ENCODE data around the gene MMP11. TPM values are rescaled to one million over a fixed set of nuclear protein-coding genes. Genes with fewer than 3 reads are reported as not detected.

MMP11 gene
- total RNA-seq, 1 donor from 2014 or later: 12.2 TPM

- no peak overlapping the region for H2AFZ ChIP-seq (ENCODE audit: low read depth, low read length)
- TF ChIP-seq CTCF (IDR thresholded peaks at IDR 0.05; ENCODE audit: insufficient read depth, low read depth, low read length) (no peak), EZH2 (IDR thresholded peaks at IDR 0.05; ENCODE audit: insufficient read depth, low read length) (no peak)
- peaks cover 8% of the 10 kb centered on the region for H4K20me1 ChIP-seq (ENCODE audit: insufficient read depth, low read length)
- H3K27me3 ChIP-seq (ENCODE audit: insufficient read depth, low read length): no peaks in the 10 kb centered on the region
- no peak overlapping the region for H3K4me2 ChIP-seq (ENCODE audit: low read length)
- H3K9me3 ChIP-seq (ENCODE audit: insufficient read depth, low read depth, low read length): no peaks in the 10 kb centered on the region
- no peak for FAIRE-seq
- Mint-ChIP-seq H3K9me3 (ENCODE audit: unreplicated experiment) (no peaks in the 10 kb centered on the region), H3K27me3 (ENCODE audit: low read depth, unreplicated experiment) (peaks cover 6% of the 10 kb centered on the region), H3K36me3 (ENCODE audit: low read depth, unreplicated experiment) (no peaks in the 10 kb centered on the region), H3K27ac (ENCODE audit: unreplicated experiment) (no peak overlapping the region), H3K4me1 (ENCODE audit: low read depth, unreplicated experiment) (peaks cover 12% of the 10 kb centered on the region), H3K4me3 (ENCODE audit: unreplicated experiment) (no peak overlapping the region)
- H3K27ac ChIP-seq (ENCODE audit: low read depth, low read length): no peak overlapping the region
- no peak overlapping the region for H3K9ac ChIP-seq (ENCODE audit: low read length)
- no peaks in the 10 kb centered on the region for H3K79me2 ChIP-seq (ENCODE audit: insufficient read depth, low read length)
- H3K36me3 ChIP-seq (ENCODE audit: insufficient read depth, low read length): no peaks in the 10 kb centered on the region
- no peak overlapping the region for H3K4me3 ChIP-seq (ENCODE audit: insufficient read depth, low read depth, low read length)
- peaks cover 16% of the 10 kb centered on the region for H3K4me1 ChIP-seq (ENCODE audit: insufficient read depth, low read length)
- DNase-seq (ENCODE audit: low read depth): no peak
These were observed 3.2 kb upstream of the MMP11 start for GRCh38 chr22:23769321-23769965.

- H2AFZ ChIP-seq (ENCODE audit: low read depth, low read length): peak overlapping the region; percentile 87
- Mint-ChIP-seq H3K9me3 (ENCODE audit: unreplicated experiment) (no peaks in the 10 kb centered on the region), H3K4me3 (ENCODE audit: unreplicated experiment) (peak overlapping the region; percentile 73), H3K27ac (ENCODE audit: unreplicated experiment) (no peak overlapping the region), H3K36me3 (ENCODE audit: low read depth, unreplicated experiment) (no peaks in the 10 kb centered on the region), H3K27me3 (ENCODE audit: low read depth, unreplicated experiment) (peaks cover 12% of the 10 kb centered on the region), H3K4me1 (ENCODE audit: low read depth, unreplicated experiment) (peaks cover 18% of the 10 kb centered on the region)
- H3K4me2 ChIP-seq (ENCODE audit: low read length): peak overlapping the region; percentile 83
- H4K20me1 ChIP-seq (ENCODE audit: insufficient read depth, low read length): peaks cover 3% of the 10 kb centered on the region
- no peak overlapping the region for H3K27ac ChIP-seq (ENCODE audit: low read depth, low read length)
- no peaks in the 10 kb centered on the region for H3K27me3 ChIP-seq (ENCODE audit: insufficient read depth, low read length)
- TF ChIP-seq CTCF (IDR thresholded peaks at IDR 0.05; ENCODE audit: insufficient read depth, low read depth, low read length): no peak
- TF ChIP-seq EZH2 (IDR thresholded peaks at IDR 0.05; ENCODE audit: insufficient read depth, low read length): no peak
- H3K79me2 ChIP-seq (ENCODE audit: insufficient read depth, low read length): no peaks in the 10 kb centered on the region
- H3K36me3 ChIP-seq (ENCODE audit: insufficient read depth, low read length): no peaks in the 10 kb centered on the region
- peak overlapping the region; percentile 49 for H3K4me3 ChIP-seq (ENCODE audit: insufficient read depth, low read depth, low read length)
- no peak for DNase-seq (ENCODE audit: low read depth)
- peaks cover 10% of the 10 kb centered on the region for H3K4me1 ChIP-seq (ENCODE audit: insufficient read depth, low read length)
- no peaks in the 10 kb centered on the region for H3K9me3 ChIP-seq (ENCODE audit: insufficient read depth, low read depth, low read length)
- peak overlapping the region; percentile 69 for H3K9ac ChIP-seq (ENCODE audit: low read length)
- FAIRE-seq: no peak
These were observed 367 bp upstream of the MMP11 start for GRCh38 chr22:23772315-23772648.

GRCh38 chr22:23773483-23774113 is 949 bp downstream of the MMP11 start:
- no peak overlapping the region for H3K9ac ChIP-seq (ENCODE audit: low read length)

More at GRCh38 chr22:23773483-23774113, 949 bp downstream of the MMP11 start:
- FAIRE-seq: no peak
- H3K79me2 ChIP-seq (ENCODE audit: insufficient read depth, low read length): no peaks in the 10 kb centered on the region
- Mint-ChIP-seq H3K27me3 (ENCODE audit: low read depth, unreplicated experiment) (peaks cover 19% of the 10 kb centered on the region), H3K27ac (ENCODE audit: unreplicated experiment) (peak overlapping the region; percentile 14), H3K9me3 (ENCODE audit: unreplicated experiment) (no peaks in the 10 kb centered on the region), H3K4me3 (ENCODE audit: unreplicated experiment) (peak overlapping the region; percentile 70), H3K4me1 (ENCODE audit: low read depth, unreplicated experiment) (peaks cover 18% of the 10 kb centered on the region), H3K36me3 (ENCODE audit: low read depth, unreplicated experiment) (no peaks in the 10 kb centered on the region)
- no peaks in the 10 kb centered on the region for H3K9me3 ChIP-seq (ENCODE audit: insufficient read depth, low read depth, low read length)
- peaks cover 7% of the 10 kb centered on the region for H3K4me1 ChIP-seq (ENCODE audit: insufficient read depth, low read length)
- no peak overlapping the region for H3K27ac ChIP-seq (ENCODE audit: low read depth, low read length)
- H4K20me1 ChIP-seq (ENCODE audit: insufficient read depth, low read length): peaks cover 3% of the 10 kb centered on the region
- peak; percentile 35 for TF ChIP-seq EZH2 (IDR thresholded peaks at IDR 0.05; ENCODE audit: insufficient read depth, low read length)
- TF ChIP-seq CTCF (IDR thresholded peaks at IDR 0.05; ENCODE audit: insufficient read depth, low read depth, low read length): no peak
- no peak overlapping the region for H3K4me3 ChIP-seq (ENCODE audit: insufficient read depth, low read depth, low read length)
- H3K36me3 ChIP-seq (ENCODE audit: insufficient read depth, low read length): no peaks in the 10 kb centered on the region
- no peaks in the 10 kb centered on the region for H3K27me3 ChIP-seq (ENCODE audit: insufficient read depth, low read length)
- no peak overlapping the region for H2AFZ ChIP-seq (ENCODE audit: low read depth, low read length)
- H3K4me2 ChIP-seq (ENCODE audit: low read length): peak overlapping the region; percentile 83
- DNase-seq (ENCODE audit: low read depth): no peak

Data from astrocyte (in vitro differentiated cells and primary cell).